Lung (tissue), 12 donors: ENCODE data around the gene MT1HL1. TPM values are rescaled to one million over a fixed set of nuclear protein-coding genes. Genes with fewer than 3 reads are reported as not detected.

Experiments
- ATAC-seq: fragments of 200-7000 bp; cut with Tn5 transposase; one replicate; pipeline ENCODE4 v1.9.1; 2020; ENCODE audit warnings: moderate number of reproducible peaks; ENCODE audit not compliant: insufficient read depth, low FRiP score
- DNase-seq, 3 donors: peaks; one replicate each; pipeline ENCODE4 v3.0.0-alpha.2; 2013 to 2017
- H3K27ac ChIP-seq, 2 donors: one replicate each; pipeline ENCODE4 v1.5.1; 2013; ENCODE audit warnings: mild to moderate bottlenecking in 2 of 2, moderate library complexity in 2 of 2, control low read depth in 1 of 2, inconsistent platforms in 1 of 2, low read depth in 1 of 2, low read length in 1 of 2
- H3K27me3 ChIP-seq, 3 donors: one replicate each; pipeline ENCODE4 v1.5.1; 2013; ENCODE audit warnings: low read length in 2 of 3; ENCODE audit not compliant: control insufficient read depth in 3 of 3, insufficient read depth in 3 of 3
- H3K36me3 ChIP-seq, 4 donors: one replicate each; pipeline ENCODE4 v1.5.1; 2013; ENCODE audit warnings: low read length in 4 of 4, mild to moderate bottlenecking in 1 of 4, moderate library complexity in 1 of 4; ENCODE audit not compliant: control insufficient read depth in 4 of 4, insufficient read depth in 4 of 4
- H3K4me1 ChIP-seq, 5 donors: one replicate each; pipeline ENCODE4 v1.5.1; 2013; ENCODE audit warnings: low read length in 5 of 5, mild to moderate bottlenecking in 2 of 5, moderate library complexity in 1 of 5; ENCODE audit not compliant: control insufficient read depth in 5 of 5, insufficient read depth in 5 of 5
- H3K4me3 ChIP-seq: one replicate; pipeline ENCODE4 v1.5.1; 2013; ENCODE audit warnings: mild to moderate bottlenecking, control low read depth, moderate library complexity
- H3K9ac ChIP-seq, 2 donors: one replicate each; pipeline ENCODE4 v1.5.1; 2013; ENCODE audit warnings: low read length in 2 of 2, control low read depth in 1 of 2; ENCODE audit not compliant: insufficient read depth in 1 of 2
- H3K9me3 ChIP-seq, 4 donors: one replicate each; pipeline ENCODE4 v1.5.1; 2013; ENCODE audit warnings: low read length in 3 of 4, mild to moderate bottlenecking in 1 of 4, moderate library complexity in 1 of 4; ENCODE audit not compliant: control insufficient read depth in 4 of 4, insufficient read depth in 3 of 4
- WGBS, 2 donors: extraction: QIAGEN DNeasy Blood & Tissue Kit; methylation state at CpG; one replicate each; pipeline ENCODE4 v1.1.7; 2013; 5-methylcytosine and 5-hydroxymethylcytosine counted together
- polyA plus RNA-seq, 2 donors: library from polyadenylated mRNA; stranded (reverse); fragments of 200-250 nt; gene quantifications; one replicate each; pipeline ENCODE4 v1.2.1, GENCODE V29; 2013
- total RNA-seq, 2 donors: library from RNA; depleted of rRNA in 1 of 2; stranded (reverse); fragments of >200 nt in 1 of 2; gene quantifications; one replicate each; pipeline ENCODE4 v1.2.1, GENCODE V29; 2014 to 2021
- TF ChIP-seq, protein P1 (sequence below): IDR thresholded peaks from 2 replicates; pipeline ENCODE4 v1.5.1; 2012; ENCODE audit warnings: mild to moderate bottlenecking; ENCODE audit errors: control extremely low read depth, extremely low read depth
- donor health status: control.
- donor health status: control.
- donor health status: Bipolar disorder and iron deficiency.
- donor health status: healthy.
- donor health status: DM: yes; HTN: yes; CAD: no.

MT1HL1 gene
- total and polyA plus RNA-seq, 4 donors: not detected

DNA sequence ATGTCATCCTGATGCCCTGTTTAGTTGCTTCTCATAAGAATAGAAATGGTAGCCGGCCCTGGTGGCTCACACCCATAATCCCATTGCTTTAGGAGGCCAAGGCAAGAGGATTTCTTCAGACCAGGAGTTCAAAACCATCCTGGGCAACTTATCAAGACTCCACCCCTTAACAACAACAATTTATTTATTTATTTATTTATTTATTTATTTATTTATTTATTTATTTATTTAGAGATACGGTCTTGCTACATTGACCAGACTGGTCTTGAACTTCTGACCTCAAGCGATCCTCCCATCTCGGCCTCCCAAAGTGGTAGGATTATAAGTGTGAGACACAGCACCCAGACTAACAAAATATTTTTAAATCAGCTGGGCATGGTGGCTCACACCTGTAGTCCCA, 4.0 kb downstream of the MT1HL1 start:
- Histone ChIP-seq H3K9me3 (peaks cover 0 to 3% (median 0%) of the 10 kb centered on the region in 4 donors), H3K36me3 (no peaks in the 10 kb centered on the region), H3K27ac (peak overlapping the region in 1 of 2 donors; percentile 60), H3K27me3 (no peaks in the 10 kb centered on the region), H3K4me3 (no peak overlapping the region), H3K9ac (no peak overlapping the region), H3K4me1 (no peaks in the 10 kb centered on the region)
- 93 to 95% methylated on average over 4 of the region's 4 CpGs for WGBS, 2 donors
- ATAC-seq (no peak), DNase-seq (no peak)
- TF ChIP-seq, protein P1, sequence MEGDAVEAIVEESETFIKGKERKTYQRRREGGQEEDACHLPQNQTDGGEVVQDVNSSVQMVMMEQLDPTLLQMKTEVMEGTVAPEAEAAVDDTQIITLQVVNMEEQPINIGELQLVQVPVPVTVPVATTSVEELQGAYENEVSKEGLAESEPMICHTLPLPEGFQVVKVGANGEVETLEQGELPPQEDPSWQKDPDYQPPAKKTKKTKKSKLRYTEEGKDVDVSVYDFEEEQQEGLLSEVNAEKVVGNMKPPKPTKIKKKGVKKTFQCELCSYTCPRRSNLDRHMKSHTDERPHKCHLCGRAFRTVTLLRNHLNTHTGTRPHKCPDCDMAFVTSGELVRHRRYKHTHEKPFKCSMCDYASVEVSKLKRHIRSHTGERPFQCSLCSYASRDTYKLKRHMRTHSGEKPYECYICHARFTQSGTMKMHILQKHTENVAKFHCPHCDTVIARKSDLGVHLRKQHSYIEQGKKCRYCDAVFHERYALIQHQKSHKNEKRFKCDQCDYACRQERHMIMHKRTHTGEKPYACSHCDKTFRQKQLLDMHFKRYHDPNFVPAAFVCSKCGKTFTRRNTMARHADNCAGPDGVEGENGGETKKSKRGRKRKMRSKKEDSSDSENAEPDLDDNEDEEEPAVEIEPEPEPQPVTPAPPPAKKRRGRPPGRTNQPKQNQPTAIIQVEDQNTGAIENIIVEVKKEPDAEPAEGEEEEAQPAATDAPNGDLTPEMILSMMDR: no peak

DNA sequence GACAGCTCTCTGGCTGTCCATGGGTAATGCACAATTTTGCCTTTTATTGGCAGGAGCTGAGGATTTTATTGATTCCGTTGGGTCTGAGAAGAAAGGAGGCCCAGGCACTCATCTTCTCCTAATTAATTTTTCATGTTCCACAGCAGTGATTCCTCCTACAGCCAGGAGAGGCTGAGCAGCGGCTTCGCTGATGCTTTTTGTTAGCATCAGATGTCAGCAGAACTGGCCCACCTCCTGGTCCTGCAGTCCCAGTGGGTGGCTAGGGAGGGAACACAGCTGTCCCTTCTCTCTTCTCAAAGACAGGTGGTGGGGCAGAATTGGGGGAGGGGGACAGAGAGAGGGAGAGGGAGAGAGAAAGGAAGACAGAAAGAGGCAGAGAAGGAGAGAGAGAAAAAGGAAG, 5.7 kb downstream of the MT1HL1 start:
- DNase-seq: no peak
- Histone ChIP-seq H3K9ac (no peak overlapping the region), H3K4me1 (no peaks in the 10 kb centered on the region), H3K4me3 (no peak overlapping the region), H3K9me3 (peaks cover 0 to 4% (median 0%) of the 10 kb centered on the region in 4 donors), H3K36me3 (no peaks in the 10 kb centered on the region), H3K27me3 (no peaks in the 10 kb centered on the region), H3K27ac (peak overlapping the region in 1 of 2 donors; percentile 94)
- WGBS, 2 donors: 75 to 82% methylated on average over 3 of the region's 3 CpGs
- TF ChIP-seq, protein P1: no peak
- no peak for ATAC-seq

DNA sequence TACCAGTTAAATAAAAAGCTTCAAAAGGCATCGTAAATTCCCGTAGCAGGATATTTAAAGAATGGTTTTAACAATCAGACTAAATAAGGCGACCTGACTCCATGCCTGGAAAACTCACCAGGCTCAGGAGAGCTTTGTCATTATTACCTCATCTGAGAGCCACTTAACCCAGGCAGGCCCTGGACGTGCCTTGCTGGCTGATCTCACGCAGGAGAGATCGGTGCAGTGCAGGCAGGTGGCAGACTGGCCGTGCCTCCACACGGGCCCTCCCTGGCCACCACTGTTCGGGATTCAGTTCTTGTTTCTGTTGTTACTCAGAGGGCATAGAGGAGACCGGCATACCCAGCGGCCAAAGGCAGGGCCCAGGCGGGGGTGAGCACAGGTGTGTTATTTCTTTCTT, 6.4 kb downstream of the MT1HL1 start:
- DNase-seq (peak; percentile 31 to 73 (median 53)), ATAC-seq (peak; percentile 84)
- Histone ChIP-seq H3K4me3 (no peak overlapping the region), H3K27ac (peak overlapping the region in 1 of 2 donors; percentile 94), H3K9ac (no peak overlapping the region), H3K27me3 (no peaks in the 10 kb centered on the region), H3K4me1 (no peaks in the 10 kb centered on the region), H3K9me3 (peaks cover 0 to 4% (median 0%) of the 10 kb centered on the region in 4 donors), H3K36me3 (no peaks in the 10 kb centered on the region)
- TF ChIP-seq, protein P1: no peak
- 51 to 56% methylated on average over 12 of the region's 12 CpGs for WGBS, 2 donors

DNA sequence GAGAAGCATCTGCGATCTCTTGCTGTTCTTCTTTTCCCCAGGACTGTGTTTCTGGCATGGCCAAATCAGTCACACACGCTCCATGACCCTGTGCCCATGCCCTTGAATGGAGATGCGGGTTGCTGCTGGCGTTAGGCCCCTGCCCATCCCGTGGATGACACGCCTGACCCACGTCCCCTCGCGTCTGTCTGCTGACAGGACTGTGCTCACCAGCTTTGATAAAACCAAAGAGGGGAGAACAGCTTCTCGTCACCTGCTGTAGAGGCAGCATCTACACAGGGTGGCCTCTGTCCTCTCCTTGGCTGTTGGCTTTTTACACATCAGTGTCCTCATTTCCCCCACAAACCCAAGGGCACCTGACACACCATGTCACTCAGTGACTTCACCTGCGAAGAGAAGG, 6.9 kb downstream of the MT1HL1 start:
- no peak overlapping the region for H3K9ac ChIP-seq
- peaks cover 0 to 4% (median 0%) of the 10 kb centered on the region in 4 donors for H3K9me3 ChIP-seq
- DNase-seq: no peak
- no peaks in the 10 kb centered on the region for H3K36me3 ChIP-seq
- no peaks in the 10 kb centered on the region for H3K4me1 ChIP-seq
- WGBS, 2 donors: 87 to 92% methylated on average over 11 of the region's 11 CpGs
- H3K4me3 ChIP-seq: no peak overlapping the region
- ATAC-seq: no peak
- TF ChIP-seq, protein P1: no peak
- peak overlapping the region in 1 of 2 donors; percentile 94 for H3K27ac ChIP-seq
- no peaks in the 10 kb centered on the region for H3K27me3 ChIP-seq
